Upper lobe of left lung (tissue), 6 donors: ENCODE measurements around the gene KYAT1. TPM values are rescaled to one million over a fixed set of nuclear protein-coding genes. Genes with fewer than 3 reads are reported as not detected.
A peak's percentile ranks its signal among the peaks of the same experiment; 100 is the strongest.

ENCODE experiments used
- ATAC-seq, 2 donors: fragments of 200-7000 bp; cut with Tn5 transposase; one replicate each; pipeline ENCODE4 v1.9.1; 2022; ENCODE audit warnings: mild to moderate bottlenecking in 2 of 2, moderate library complexity in 2 of 2; ENCODE audit not compliant: low FRiP score in 2 of 2
- DNase-seq, 2 donors: peaks; one replicate each; pipeline ENCODE4 v3.0.0-alpha.2; 2019 to 2020
- H3K27ac ChIP-seq, 4 donors: fragments of 200-600 bp; sonication (generic); one replicate each; pipeline ENCODE4 v1.5.1; 2016 to 2019
- H3K27me3 ChIP-seq, 4 donors: fragments of 200-600 bp; sonication (generic); one replicate each; pipeline ENCODE4 v1.5.1; 2017 to 2019
- H3K36me3 ChIP-seq, 4 donors: fragments of 200-600 bp; sonication (generic); one replicate each; pipeline ENCODE4 v1.5.1; 2016 to 2019
- H3K4me1 ChIP-seq, 4 donors: fragments of 200-600 bp; sonication (generic); one replicate each; pipeline ENCODE4 v1.5.1; 2018 to 2019
- H3K4me3 ChIP-seq, 4 donors: fragments of 200-600 bp; sonication (generic); one replicate each; pipeline ENCODE4 v1.5.1; 2017 to 2019; ENCODE audit warnings: mild to moderate bottlenecking in 2 of 4, moderate library complexity in 1 of 4
- H3K9me3 ChIP-seq, 4 donors: fragments of 200-600 bp; sonication (generic); one replicate each; pipeline ENCODE4 v1.5.1; 2018 to 2019
- EP300 ChIP-seq, 4 donors: sonication (generic); formaldehyde crosslinking; IDR thresholded peaks; one replicate each; pipeline ENCODE4 v1.5.1; 2017; ENCODE audit warnings: antibody characterized with exemption in 4 of 4, control low read depth in 2 of 4
- POLR2A ChIP-seq, 4 donors: fragments of 450-650 bp; IDR thresholded peaks; one replicate each; pipeline ENCODE4 v1.5.1; 2016 to 2017; ENCODE audit warnings: antibody characterized with exemption in 4 of 4, mild to moderate bottlenecking in 2 of 4
- POLR2AphosphoS5 ChIP-seq, 2 donors: sonication (generic); formaldehyde crosslinking; IDR thresholded peaks; one replicate each; pipeline ENCODE4 v1.5.1; 2017; ENCODE audit warnings: antibody characterized with exemption in 2 of 2
- WGBS, 2 donors: methylation state at CpG; one replicate each; pipeline ENCODE4 v1.1.5; 2017 to 2018; 5-methylcytosine and 5-hydroxymethylcytosine counted together
- total RNA-seq, 6 donors: library from RNA; depleted of rRNA in 4 of 6; stranded (reverse); fragments of >200 nt in 4 of 6; gene quantifications; one replicate each; pipeline versions ENCODE4 v1.1.0 to v1.2.1, GENCODE V29; 2016 to 2021
- TF ChIP-seq, protein P1 (sequence below), 6 experiments: fragments of 450-650 bp in 4 of 6; fragments of 200-600 bp in 2 of 6; sonication (generic) in 2 of 6; IDR thresholded peaks; one replicate each; pipeline ENCODE4 v1.5.1; 2016 to 2019; ENCODE audit warnings: antibody characterized with exemption in 6 of 6
- donor health status: DM: no; HTN: no; CAD: no; lungs with moderate emphysema.
- donor health status: DM: no; HTN: yes; CAD: no; lungs with severe emphysema.

Gene KYAT1
- total RNA-seq, 6 donors from 2014 or later = 3.9 to 10.5 (median 5.4) TPM

DNA sequence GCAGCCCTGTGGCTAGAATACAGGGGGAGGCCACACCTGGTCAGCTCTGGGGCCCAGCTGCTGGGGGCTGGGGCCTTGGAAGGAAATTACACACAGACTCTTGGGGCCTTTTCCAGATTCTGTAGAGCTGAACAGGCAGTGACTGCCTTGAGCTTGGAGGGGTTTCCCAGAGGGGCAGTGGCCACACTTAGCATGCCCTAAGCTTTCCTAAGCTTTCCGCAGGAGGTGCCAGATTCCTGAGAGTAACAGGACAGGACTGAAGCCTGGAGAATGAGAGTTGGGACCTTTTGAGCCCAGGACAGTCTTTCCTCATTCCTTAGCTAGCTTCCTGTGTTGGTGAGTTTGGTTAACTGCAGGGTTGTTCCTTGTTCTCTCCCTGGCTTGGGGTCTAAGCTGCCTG, 93.3 kb downstream of the KYAT1 start:
- WGBS, 2 donors = 90% methylated on average over 1 of the region's 1 CpG; no CpG with 5 or more reads in 1 of the 2 donors
- peak overlapping the region in 1 of 4 donors; percentile 98 for H3K4me3 ChIP-seq

DNA sequence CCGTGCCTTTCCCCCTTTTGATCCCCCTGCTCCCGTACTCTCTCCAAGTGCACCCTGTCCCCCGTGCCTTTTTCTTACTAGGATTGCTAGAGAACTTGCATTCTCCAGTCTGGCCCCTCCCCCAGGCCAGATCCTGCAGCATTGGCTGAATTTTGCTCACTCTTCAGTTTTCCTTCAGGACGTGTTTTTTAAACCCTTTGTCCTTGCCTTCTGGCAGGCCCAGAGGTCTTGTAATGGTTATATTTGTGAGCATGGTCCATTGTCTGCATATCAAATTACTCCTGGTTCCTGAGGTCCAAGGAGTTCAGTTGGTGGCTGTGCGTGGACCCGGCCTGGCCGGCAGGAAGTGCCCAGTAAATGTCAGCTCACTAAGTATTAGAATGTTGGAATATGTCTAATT, 94.1 kb downstream of the KYAT1 start:
- no peak for DNase-seq
- Histone ChIP-seq H3K4me3 (peak overlapping the region; percentile 83 to 100 (median 98)), H3K36me3 (peaks cover 10 to 26% (median 23%) of the 10 kb centered on the region in 4 donors), H3K4me1 (peaks cover 13 to 22% (median 13%) of the 10 kb centered on the region in 4 donors), H3K27me3 (no peaks in the 10 kb centered on the region), H3K9me3 (no peaks in the 10 kb centered on the region), H3K27ac (peak overlapping the region; percentile 82 to 88 (median 86))
- TF ChIP-seq, protein P1, sequence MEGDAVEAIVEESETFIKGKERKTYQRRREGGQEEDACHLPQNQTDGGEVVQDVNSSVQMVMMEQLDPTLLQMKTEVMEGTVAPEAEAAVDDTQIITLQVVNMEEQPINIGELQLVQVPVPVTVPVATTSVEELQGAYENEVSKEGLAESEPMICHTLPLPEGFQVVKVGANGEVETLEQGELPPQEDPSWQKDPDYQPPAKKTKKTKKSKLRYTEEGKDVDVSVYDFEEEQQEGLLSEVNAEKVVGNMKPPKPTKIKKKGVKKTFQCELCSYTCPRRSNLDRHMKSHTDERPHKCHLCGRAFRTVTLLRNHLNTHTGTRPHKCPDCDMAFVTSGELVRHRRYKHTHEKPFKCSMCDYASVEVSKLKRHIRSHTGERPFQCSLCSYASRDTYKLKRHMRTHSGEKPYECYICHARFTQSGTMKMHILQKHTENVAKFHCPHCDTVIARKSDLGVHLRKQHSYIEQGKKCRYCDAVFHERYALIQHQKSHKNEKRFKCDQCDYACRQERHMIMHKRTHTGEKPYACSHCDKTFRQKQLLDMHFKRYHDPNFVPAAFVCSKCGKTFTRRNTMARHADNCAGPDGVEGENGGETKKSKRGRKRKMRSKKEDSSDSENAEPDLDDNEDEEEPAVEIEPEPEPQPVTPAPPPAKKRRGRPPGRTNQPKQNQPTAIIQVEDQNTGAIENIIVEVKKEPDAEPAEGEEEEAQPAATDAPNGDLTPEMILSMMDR (IDR thresholded peaks at IDR 0.05) = no peak
- no peak for TF ChIP-seq POLR2A (IDR thresholded peaks at IDR 0.05)
- TF ChIP-seq EP300 (IDR thresholded peaks at IDR 0.05) = no peak
- TF ChIP-seq POLR2AphosphoS5 (IDR thresholded peaks at IDR 0.05) = no peak
- ATAC-seq = peak in 1 of 2 donors; percentile 25
- WGBS, 2 donors = 0 to 2% methylated on average over 7 of the region's 7 CpGs

More for the DNA sequence above, 93.3 kb downstream of the KYAT1 start:
- peaks cover 13 to 34% (median 31%) of the 10 kb centered on the region in 4 donors for H3K36me3 ChIP-seq
- H3K9me3 ChIP-seq = no peaks in the 10 kb centered on the region
- peaks cover 13 to 22% (median 13%) of the 10 kb centered on the region in 4 donors for H3K4me1 ChIP-seq
- ATAC-seq (no peak), DNase-seq (no peak)
- H3K27me3 ChIP-seq = no peaks in the 10 kb centered on the region
- TF ChIP-seq POLR2AphosphoS5 (IDR thresholded peaks at IDR 0.05) = no peak
- peak overlapping the region in 1 of 4 donors; percentile 88 for H3K27ac ChIP-seq

DNA sequence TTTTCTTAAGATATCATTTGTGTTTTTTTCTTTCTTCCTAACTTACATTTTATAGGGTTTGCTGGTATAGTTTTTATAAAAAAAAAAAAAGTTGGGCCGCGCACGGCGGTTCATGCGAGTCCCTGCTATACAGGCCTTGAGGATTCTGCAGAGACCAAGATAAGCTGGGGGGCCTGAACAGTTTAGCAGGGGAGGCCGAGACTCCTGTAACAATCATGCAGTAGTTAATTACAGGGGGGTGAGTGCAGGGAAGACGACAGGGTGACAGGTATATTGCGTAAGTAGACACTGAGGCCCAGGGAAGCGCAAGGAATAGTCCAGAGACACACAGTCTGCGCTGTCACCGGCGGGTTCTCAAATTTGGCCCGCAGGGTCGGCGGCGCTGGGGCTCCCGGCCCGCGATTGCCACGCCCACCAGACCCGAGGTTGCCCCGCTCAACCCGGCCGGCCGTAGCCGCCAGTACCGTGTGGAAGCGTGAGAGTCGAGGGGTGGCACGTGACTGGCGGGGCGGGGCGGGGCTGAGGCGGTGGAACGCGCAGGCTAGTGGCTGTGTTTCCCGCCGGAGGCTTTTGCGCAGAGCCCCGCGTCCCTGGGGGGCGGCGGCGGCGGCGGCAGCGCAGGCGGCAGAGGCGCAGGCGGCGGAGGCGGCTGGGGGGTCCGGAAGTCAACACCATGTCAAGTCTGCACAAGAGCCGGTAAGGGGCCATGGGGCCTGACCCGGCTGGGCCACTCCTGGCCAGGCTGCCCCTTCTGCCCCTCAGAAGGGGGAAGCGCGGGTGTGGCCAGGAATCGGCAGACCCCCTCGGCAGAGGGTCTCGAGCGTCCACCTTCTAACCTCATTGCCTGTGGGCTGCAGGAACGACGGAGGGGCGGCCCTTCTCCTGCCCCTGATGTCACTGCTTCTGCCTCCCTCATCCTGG, 94.8 kb downstream of the KYAT1 start, which contains the start of gene TBC1D13:
Gene TBC1D13 (plus strand): TSS at position 573 of the 921 bp plus-strand sequence. CDS start 101 bp downstream, at position 674.
- peak within 1 kb of the TSS; percentile 83 to 100 (median 98) for H3K4me3 ChIP-seq
- WGBS, 2 donors = 12 to 30% methylated on average over 15 to 44 of the region's 64 CpGs
- DNase-seq (peak; percentile 92 to 98), ATAC-seq (peak; percentile 96 to 99)
- H3K9me3 ChIP-seq = peaks cover 0 to under 1% (median 0%) of the 10 kb centered on the region in 4 donors
- H3K36me3 ChIP-seq = peaks cover 4 to 19% (median 16%) of the 10 kb centered on the region in 4 donors
- H3K27me3 ChIP-seq = no peaks in the 10 kb centered on the region
- peak within 1 kb of the TSS; percentile 82 to 88 (median 86) for H3K27ac ChIP-seq
- TF ChIP-seq POLR2A (IDR thresholded peaks at IDR 0.05) = peak in 2 of 4 donors; percentile 52 to 82
- peak in 1 of 4 donors; percentile 67 for TF ChIP-seq EP300 (IDR thresholded peaks at IDR 0.05)
- TF ChIP-seq, protein P1 (IDR thresholded peaks at IDR 0.05) = peak in 2 of 6 experiments; percentile 12 to 25
- peak; percentile 62 to 88 for TF ChIP-seq POLR2AphosphoS5 (IDR thresholded peaks at IDR 0.05)
- H3K4me1 ChIP-seq = peaks cover 13 to 22% (median 13%) of the 10 kb centered on the region in 4 donors

DNA sequence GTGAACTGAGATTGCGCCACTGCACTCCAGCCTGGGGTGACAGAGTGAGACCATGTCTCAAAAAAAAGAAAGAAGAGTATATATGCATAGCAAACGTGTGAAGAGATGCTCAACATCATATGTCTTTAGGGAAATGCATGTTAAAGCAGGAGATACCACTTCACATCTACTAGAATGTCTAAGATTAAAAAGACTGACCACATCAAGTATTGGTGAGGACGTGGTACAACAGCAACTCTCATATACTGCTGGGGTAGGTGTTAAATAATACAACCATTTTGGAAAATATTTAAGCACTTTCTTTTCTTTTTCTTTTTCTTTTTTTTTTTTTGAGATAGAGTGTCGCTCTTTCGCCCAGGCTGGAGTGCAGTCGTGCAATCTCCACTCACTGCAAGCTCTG, 96.3 kb downstream of the KYAT1 start:
- Histone ChIP-seq H3K4me1 (peaks cover 13 to 22% (median 13%) of the 10 kb centered on the region in 4 donors), H3K4me3 (no peak overlapping the region), H3K36me3 (peaks cover 0 to 3% (median 2%) of the 10 kb centered on the region in 4 donors), H3K9me3 (peaks cover 0 to 7% (median 0%) of the 10 kb centered on the region in 4 donors), H3K27ac (no peak overlapping the region), H3K27me3 (no peaks in the 10 kb centered on the region)
- ATAC-seq (no peak), DNase-seq (no peak)
- TF ChIP-seq POLR2AphosphoS5 (IDR thresholded peaks at IDR 0.05) (no peak), POLR2A (IDR thresholded peaks at IDR 0.05) (no peak), EP300 (IDR thresholded peaks at IDR 0.05) (no peak)
- TF ChIP-seq, protein P1 (IDR thresholded peaks at IDR 0.05) = no peak
- 95 to 97% methylated on average over 6 of the region's 6 CpGs for WGBS, 2 donors

Other genes with a start within 250 kb of the KYAT1 start
- gene DYNC2I2, start 225.1 kb downstream of the KYAT1 start, total RNA-seq = 100 to 1,000 TPM in 1 of 6 donors, 10 to 100 TPM in 5; 47.8 to 105 (median 76.8) TPM
- gene SET, start 192.7 kb downstream of the KYAT1 start, total RNA-seq = 100 to 1,000 TPM in 4 of 6 donors, 10 to 100 TPM in 2; 73.3 to 222 (median 177) TPM
- 10 to 100 TPM in 4 of 6 donors, 1 to 10 TPM in 2; 4.8 to 38.8 (median 14.0) TPM for gene PKN3, start 179.4 kb downstream of the KYAT1 start, total RNA-seq
- 10 to 100 TPM; 21.7 to 70.1 (median 50.6) TPM for gene ZDHHC12, start 157.8 kb downstream of the KYAT1 start, total RNA-seq
- 10 to 100 TPM; 30.9 to 55.5 (median 44.0) TPM for gene ZER1, start 110.0 kb downstream of the KYAT1 start, total RNA-seq
- 10 to 100 TPM; 14.7 to 27.0 (median 19.2) TPM for gene TBC1D13, start 94.7 kb downstream of the KYAT1 start, total RNA-seq
- 10 to 100 TPM; 20.6 to 70.2 (median 28.8) TPM for gene ENDOG, start 63.5 kb downstream of the KYAT1 start, total RNA-seq
- gene SPOUT1, start 52.2 kb downstream of the KYAT1 start, total RNA-seq = 100 to 1,000 TPM in 1 of 6 donors, 10 to 100 TPM in 5; 10.5 to 108 (median 41.7) TPM
- 100 to 1,000 TPM in 2 of 6 donors, 10 to 100 TPM in 4; 49.0 to 132 (median 67.0) TPM for gene LRRC8A, start 183 bp upstream of the KYAT1 start, total RNA-seq
- 100 to 1,000 TPM in 1 of 6 donors, 10 to 100 TPM in 5; 27.6 to 286 (median 57.7) TPM for gene PHYHD1, start 39.0 kb upstream of the KYAT1 start, total RNA-seq
- gene DOLK, start 65.7 kb upstream of the KYAT1 start, total RNA-seq = 10 to 100 TPM in 5 of 6 donors, 1 to 10 TPM in 1; 5.7 to 24.5 (median 12.3) TPM
- gene NUP188, start 65.7 kb upstream of the KYAT1 start, total RNA-seq = 100 to 1,000 TPM in 1 of 6 donors, 10 to 100 TPM in 5; 30.4 to 225 (median 50.1) TPM
- gene SH3GLB2, start 146.4 kb upstream of the KYAT1 start, total RNA-seq = 100 to 1,000 TPM in 2 of 6 donors, 10 to 100 TPM in 4; 69.6 to 202 (median 94.1) TPM
- 10 to 100 TPM; 18.6 to 95.3 (median 28.6) TPM for gene MIGA2, start 154.7 kb upstream of the KYAT1 start, total RNA-seq
- gene DOLPP1, start 199.2 kb upstream of the KYAT1 start, total RNA-seq = 10 to 100 TPM in 2 of 6 donors, 1 to 10 TPM in 4; 3.9 to 14.8 (median 8.2) TPM
- 10 to 100 TPM; 18.5 to 34.3 (median 26.0) TPM for gene CRAT, start 228.8 kb upstream of the KYAT1 start, total RNA-seq
- 100 to 1,000 TPM in 2 of 6 donors, 10 to 100 TPM in 4; 48.2 to 130 (median 67.2) TPM for gene PTPA, start 229.5 kb upstream of the KYAT1 start, total RNA-seq